Adrenal gland (tissue), 5 donors: Measurements from ENCODE around the gene RTN4.

Experiments
- CTCF ChIP-seq, 6 experiments: fragments of 450-650 bp in 4 of 6; fragments of 200-600 bp in 2 of 6; sonication (generic) in 1 of 6; IDR thresholded peaks; 1 replicate in 5 of 6; 2 replicates in 1 of 6; pipeline versions ENCODE4 v1.5.1 to v1.8.0; 2016 to 2021; ENCODE audit warnings: antibody characterized with exemption in 6 of 6, mild to moderate bottlenecking in 2 of 6, moderate library complexity in 1 of 6
- POLR2A ChIP-seq, 2 donors: fragments of 450-650 bp; IDR thresholded peaks; one replicate each; pipeline ENCODE4 v1.6.1; 2017; ENCODE audit warnings: antibody characterized with exemption in 2 of 2, mild to moderate bottlenecking in 2 of 2, moderate library complexity in 1 of 2
- donor health status: DM: no; HTN: no; CAD: no.

- TF ChIP-seq CTCF (IDR thresholded peaks at IDR 0.05), result no peak
- no peak for TF ChIP-seq POLR2A (IDR thresholded peaks at IDR 0.05)
Observed at GRCh38 chr2:55089726-55090125, 39.5 kb upstream of the RTN4 start.
